Measurements from ENCODE around the gene TSPAN13.

DNA sequence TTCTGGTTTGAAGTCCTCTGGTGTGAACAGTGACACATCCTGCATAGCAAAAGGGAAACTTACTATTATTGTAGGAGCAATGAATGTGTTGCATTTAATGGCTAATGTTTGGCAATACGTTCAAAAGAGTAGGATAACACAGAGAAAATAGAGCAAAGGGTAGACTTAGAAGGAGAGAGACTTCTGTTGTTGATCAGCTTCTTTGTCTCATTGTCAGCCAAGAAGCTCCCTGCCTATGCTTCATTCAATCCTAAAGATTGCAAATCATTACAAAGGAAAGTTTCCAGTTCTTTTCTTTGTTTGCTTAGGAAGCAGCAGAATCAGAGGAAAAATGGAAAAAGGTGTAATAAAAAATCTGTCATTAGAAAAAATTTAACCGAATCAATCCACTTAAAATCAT is 7.9 kb upstream of the TSPAN13 start:
- TF ChIP-seq, protein P1, sequence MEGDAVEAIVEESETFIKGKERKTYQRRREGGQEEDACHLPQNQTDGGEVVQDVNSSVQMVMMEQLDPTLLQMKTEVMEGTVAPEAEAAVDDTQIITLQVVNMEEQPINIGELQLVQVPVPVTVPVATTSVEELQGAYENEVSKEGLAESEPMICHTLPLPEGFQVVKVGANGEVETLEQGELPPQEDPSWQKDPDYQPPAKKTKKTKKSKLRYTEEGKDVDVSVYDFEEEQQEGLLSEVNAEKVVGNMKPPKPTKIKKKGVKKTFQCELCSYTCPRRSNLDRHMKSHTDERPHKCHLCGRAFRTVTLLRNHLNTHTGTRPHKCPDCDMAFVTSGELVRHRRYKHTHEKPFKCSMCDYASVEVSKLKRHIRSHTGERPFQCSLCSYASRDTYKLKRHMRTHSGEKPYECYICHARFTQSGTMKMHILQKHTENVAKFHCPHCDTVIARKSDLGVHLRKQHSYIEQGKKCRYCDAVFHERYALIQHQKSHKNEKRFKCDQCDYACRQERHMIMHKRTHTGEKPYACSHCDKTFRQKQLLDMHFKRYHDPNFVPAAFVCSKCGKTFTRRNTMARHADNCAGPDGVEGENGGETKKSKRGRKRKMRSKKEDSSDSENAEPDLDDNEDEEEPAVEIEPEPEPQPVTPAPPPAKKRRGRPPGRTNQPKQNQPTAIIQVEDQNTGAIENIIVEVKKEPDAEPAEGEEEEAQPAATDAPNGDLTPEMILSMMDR (IDR thresholded peaks at IDR 0.05): no peak
- no peak for TF ChIP-seq POLR2AphosphoS5 (IDR thresholded peaks at IDR 0.05; ENCODE audit: low read depth, low read length)
- no peak for TF ChIP-seq TCF7L2 (IDR thresholded peaks at IDR 0.05; ENCODE audit: low read depth, low read length)
- TF ChIP-seq, protein P2, sequence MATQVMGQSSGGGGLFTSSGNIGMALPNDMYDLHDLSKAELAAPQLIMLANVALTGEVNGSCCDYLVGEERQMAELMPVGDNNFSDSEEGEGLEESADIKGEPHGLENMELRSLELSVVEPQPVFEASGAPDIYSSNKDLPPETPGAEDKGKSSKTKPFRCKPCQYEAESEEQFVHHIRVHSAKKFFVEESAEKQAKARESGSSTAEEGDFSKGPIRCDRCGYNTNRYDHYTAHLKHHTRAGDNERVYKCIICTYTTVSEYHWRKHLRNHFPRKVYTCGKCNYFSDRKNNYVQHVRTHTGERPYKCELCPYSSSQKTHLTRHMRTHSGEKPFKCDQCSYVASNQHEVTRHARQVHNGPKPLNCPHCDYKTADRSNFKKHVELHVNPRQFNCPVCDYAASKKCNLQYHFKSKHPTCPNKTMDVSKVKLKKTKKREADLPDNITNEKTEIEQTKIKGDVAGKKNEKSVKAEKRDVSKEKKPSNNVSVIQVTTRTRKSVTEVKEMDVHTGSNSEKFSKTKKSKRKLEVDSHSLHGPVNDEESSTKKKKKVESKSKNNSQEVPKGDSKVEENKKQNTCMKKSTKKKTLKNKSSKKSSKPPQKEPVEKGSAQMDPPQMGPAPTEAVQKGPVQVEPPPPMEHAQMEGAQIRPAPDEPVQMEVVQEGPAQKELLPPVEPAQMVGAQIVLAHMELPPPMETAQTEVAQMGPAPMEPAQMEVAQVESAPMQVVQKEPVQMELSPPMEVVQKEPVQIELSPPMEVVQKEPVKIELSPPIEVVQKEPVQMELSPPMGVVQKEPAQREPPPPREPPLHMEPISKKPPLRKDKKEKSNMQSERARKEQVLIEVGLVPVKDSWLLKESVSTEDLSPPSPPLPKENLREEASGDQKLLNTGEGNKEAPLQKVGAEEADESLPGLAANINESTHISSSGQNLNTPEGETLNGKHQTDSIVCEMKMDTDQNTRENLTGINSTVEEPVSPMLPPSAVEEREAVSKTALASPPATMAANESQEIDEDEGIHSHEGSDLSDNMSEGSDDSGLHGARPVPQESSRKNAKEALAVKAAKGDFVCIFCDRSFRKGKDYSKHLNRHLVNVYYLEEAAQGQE (IDR thresholded peaks at IDR 0.05; ENCODE audit: insufficient read depth in 1 of 2, low read depth in 2 of 2, low read length in 1 of 2): no peak
